HL-60 (cell line): ENCODE results near the gene CGRRF1.

Experiments
- POLR2AphosphoS5 ChIP-seq: IDR thresholded peaks from 2 replicates; pipeline ENCODE4 v1.6.1; 2012; ENCODE audit warnings: low read depth
- SPI1 ChIP-seq: IDR thresholded peaks from 2 replicates; pipeline ENCODE4 v1.6.1; 2012; ENCODE audit warnings: low read depth, mild to moderate bottlenecking, borderline replicate concordance
- TF ChIP-seq, protein P1 (sequence below): IDR thresholded peaks from one replicate; pipeline ENCODE4 v1.5.1; 2011; ENCODE audit warnings: low read length, control low read depth, inconsistent platforms; ENCODE audit not compliant: insufficient read depth
- TF ChIP-seq, protein P2 (sequence below): IDR thresholded peaks from 2 replicates; pipeline ENCODE4 v1.6.1; 2012; ENCODE audit warnings: low read depth; ENCODE audit not compliant: insufficient replicate concordance

DNA sequence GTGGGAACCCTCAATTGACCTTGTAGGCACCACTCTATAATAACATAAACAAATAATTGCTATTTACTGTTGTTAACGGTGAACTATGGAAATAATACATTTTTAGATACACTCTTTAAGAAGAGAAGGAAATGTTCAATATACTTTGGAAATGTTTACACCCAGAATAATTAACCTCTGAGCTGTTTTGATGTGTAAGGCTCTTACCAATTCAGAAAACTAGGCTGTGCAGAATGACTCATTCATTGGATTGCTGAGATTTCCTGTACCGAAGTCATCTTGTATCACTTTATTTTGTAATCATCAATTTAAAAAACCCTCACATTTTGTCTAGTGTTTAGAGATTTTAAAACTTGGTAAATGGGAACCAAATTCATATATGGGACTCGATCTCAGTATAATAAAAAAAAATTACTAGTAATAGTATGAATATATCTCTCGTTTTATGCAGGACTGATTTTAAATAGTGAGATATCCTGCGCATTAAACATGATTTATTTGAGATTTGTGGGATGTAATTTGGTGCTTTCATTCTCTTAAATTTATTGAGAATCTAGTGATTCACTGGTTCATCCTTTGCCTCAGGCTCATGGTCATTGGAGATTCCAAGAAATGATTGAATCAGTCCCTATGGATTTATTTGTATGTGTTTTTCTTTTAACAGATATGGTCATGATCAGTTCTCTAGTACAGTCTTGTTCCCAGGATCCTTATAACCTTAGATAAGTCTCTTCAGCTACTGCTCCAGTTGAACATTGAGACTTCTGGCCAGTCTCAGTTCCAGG lies 61.1 kb downstream of the CGRRF1 start:
- TF ChIP-seq, protein P1, sequence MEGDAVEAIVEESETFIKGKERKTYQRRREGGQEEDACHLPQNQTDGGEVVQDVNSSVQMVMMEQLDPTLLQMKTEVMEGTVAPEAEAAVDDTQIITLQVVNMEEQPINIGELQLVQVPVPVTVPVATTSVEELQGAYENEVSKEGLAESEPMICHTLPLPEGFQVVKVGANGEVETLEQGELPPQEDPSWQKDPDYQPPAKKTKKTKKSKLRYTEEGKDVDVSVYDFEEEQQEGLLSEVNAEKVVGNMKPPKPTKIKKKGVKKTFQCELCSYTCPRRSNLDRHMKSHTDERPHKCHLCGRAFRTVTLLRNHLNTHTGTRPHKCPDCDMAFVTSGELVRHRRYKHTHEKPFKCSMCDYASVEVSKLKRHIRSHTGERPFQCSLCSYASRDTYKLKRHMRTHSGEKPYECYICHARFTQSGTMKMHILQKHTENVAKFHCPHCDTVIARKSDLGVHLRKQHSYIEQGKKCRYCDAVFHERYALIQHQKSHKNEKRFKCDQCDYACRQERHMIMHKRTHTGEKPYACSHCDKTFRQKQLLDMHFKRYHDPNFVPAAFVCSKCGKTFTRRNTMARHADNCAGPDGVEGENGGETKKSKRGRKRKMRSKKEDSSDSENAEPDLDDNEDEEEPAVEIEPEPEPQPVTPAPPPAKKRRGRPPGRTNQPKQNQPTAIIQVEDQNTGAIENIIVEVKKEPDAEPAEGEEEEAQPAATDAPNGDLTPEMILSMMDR, result no peak
- TF ChIP-seq POLR2AphosphoS5 (no peak), SPI1 (no peak)
- TF ChIP-seq, protein P2, sequence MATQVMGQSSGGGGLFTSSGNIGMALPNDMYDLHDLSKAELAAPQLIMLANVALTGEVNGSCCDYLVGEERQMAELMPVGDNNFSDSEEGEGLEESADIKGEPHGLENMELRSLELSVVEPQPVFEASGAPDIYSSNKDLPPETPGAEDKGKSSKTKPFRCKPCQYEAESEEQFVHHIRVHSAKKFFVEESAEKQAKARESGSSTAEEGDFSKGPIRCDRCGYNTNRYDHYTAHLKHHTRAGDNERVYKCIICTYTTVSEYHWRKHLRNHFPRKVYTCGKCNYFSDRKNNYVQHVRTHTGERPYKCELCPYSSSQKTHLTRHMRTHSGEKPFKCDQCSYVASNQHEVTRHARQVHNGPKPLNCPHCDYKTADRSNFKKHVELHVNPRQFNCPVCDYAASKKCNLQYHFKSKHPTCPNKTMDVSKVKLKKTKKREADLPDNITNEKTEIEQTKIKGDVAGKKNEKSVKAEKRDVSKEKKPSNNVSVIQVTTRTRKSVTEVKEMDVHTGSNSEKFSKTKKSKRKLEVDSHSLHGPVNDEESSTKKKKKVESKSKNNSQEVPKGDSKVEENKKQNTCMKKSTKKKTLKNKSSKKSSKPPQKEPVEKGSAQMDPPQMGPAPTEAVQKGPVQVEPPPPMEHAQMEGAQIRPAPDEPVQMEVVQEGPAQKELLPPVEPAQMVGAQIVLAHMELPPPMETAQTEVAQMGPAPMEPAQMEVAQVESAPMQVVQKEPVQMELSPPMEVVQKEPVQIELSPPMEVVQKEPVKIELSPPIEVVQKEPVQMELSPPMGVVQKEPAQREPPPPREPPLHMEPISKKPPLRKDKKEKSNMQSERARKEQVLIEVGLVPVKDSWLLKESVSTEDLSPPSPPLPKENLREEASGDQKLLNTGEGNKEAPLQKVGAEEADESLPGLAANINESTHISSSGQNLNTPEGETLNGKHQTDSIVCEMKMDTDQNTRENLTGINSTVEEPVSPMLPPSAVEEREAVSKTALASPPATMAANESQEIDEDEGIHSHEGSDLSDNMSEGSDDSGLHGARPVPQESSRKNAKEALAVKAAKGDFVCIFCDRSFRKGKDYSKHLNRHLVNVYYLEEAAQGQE, result no peak
